GM12874 (cell line): ENCODE measurements around the gene TM4SF18.

Source experiments
- CTCF ChIP-seq: IDR thresholded peaks from 2 replicates; pipeline ENCODE4 v1.5.1; 2011; ENCODE audit warnings: low read depth, mild to moderate bottlenecking, control low read depth, low read length, moderate library complexity; ENCODE audit not compliant: insufficient read depth

Gene TM4SF18

GRCh38 chr3:149333176-149333859, at the start of gene TM4SF18:
TSS of gene TM4SF18 (minus strand) at chr3:149333636. CDS start at chr3:149333382, 254 bp downstream.
- TF ChIP-seq CTCF, result no peak

GRCh38 chr3:149382518-149382917, 49.1 kb upstream of the TM4SF18 start:
- TF ChIP-seq CTCF, result no peak

- no peak for TF ChIP-seq CTCF
Measured at GRCh38 chr3:149382101-149382467, 48.6 kb upstream of the TM4SF18 start.

- TF ChIP-seq CTCF, result no peak
Measured at GRCh38 chr3:149381173-149382100, 48.0 kb upstream of the TM4SF18 start.

- TF ChIP-seq CTCF, result no peak
Measured at GRCh38 chr3:149378478-149379309, 45.3 kb upstream of the TM4SF18 start.

GRCh38 chr3:149377408-149378364, 44.2 kb upstream of the TM4SF18 start, which contains the start of gene TM4SF1:
TSS of gene TM4SF1 (minus strand) at chr3:149377649. CDS start at chr3:149377547, 102 bp downstream.
- TF ChIP-seq CTCF, result no peak
